Esophagus muscularis mucosa (tissue), 4 donors: ENCODE data around the gene EIF3CL.
"Not testable (repeated sequence)": the region's sequence is repeated elsewhere in the genome, so short reads cannot be mapped to it uniquely, and the experiment has no call there.

Experiments used
- CTCF ChIP-seq, 3 experiments: fragments of 200-600 bp in 2 of 3; fragments of 450-650 bp in 1 of 3; sonication (generic) in 2 of 3; IDR thresholded peaks; one replicate each; pipeline ENCODE4 v1.5.1; 2017 to 2019; ENCODE audit warnings: antibody characterized with exemption in 3 of 3, mild to moderate bottlenecking in 2 of 3, moderate library complexity in 1 of 3
- EP300 ChIP-seq: sonication (generic); formaldehyde crosslinking; IDR thresholded peaks from one replicate; pipeline ENCODE4 v1.6.1; 2017; ENCODE audit warnings: antibody characterized with exemption
- POLR2A ChIP-seq: fragments of 450-650 bp; IDR thresholded peaks from one replicate; pipeline ENCODE4 v1.6.1; 2017; ENCODE audit warnings: antibody characterized with exemption, moderate library complexity, mild to moderate bottlenecking, low read depth
- POLR2AphosphoS5 ChIP-seq, 2 donors: sonication (generic); formaldehyde crosslinking; IDR thresholded peaks; one replicate each; pipeline ENCODE4 v1.6.1; 2017; ENCODE audit warnings: antibody characterized with exemption in 2 of 2

- not testable (repeated sequence) for TF ChIP-seq CTCF (IDR thresholded peaks at IDR 0.05); EP300; POLR2A; POLR2AphosphoS5 (IDR thresholded peaks at IDR 0.05)
These were observed 9.9 kb upstream of the EIF3CL start for GRCh38 chr16:28413585-28413984.
